ENCODE measurements around the gene CYP2A6.
"Not testable (repeated sequence)": the region's sequence is repeated elsewhere in the genome, so short reads cannot be mapped to it uniquely, and the experiment has no call there.

The CYP2A6 gene

DNA sequence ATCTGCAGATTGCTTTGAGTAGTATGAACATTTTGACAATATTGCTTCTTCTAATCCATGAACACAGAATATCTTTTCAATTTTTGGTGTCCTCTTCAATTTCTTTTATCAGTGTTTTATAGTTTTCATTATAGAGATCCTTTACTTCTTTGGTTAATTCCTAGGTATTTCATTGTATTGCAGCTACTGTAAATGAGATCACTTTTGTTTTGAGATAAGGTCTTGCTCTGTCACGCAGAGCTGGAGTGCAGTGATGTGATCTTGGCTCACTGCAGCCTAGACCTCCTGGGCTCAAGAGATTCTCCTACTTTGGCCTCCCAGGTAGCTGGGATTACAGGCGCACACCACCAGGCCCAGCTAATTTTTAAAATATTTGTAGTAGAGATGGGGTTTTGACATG, 22.0 kb upstream of the CYP2A6 start:
- no peak for DNase-seq (ENCODE audit: low read depth)
- no peak overlapping the region for H3K4me3 ChIP-seq (ENCODE audit: low read depth, low read length)
- TF ChIP-seq, protein P1, sequence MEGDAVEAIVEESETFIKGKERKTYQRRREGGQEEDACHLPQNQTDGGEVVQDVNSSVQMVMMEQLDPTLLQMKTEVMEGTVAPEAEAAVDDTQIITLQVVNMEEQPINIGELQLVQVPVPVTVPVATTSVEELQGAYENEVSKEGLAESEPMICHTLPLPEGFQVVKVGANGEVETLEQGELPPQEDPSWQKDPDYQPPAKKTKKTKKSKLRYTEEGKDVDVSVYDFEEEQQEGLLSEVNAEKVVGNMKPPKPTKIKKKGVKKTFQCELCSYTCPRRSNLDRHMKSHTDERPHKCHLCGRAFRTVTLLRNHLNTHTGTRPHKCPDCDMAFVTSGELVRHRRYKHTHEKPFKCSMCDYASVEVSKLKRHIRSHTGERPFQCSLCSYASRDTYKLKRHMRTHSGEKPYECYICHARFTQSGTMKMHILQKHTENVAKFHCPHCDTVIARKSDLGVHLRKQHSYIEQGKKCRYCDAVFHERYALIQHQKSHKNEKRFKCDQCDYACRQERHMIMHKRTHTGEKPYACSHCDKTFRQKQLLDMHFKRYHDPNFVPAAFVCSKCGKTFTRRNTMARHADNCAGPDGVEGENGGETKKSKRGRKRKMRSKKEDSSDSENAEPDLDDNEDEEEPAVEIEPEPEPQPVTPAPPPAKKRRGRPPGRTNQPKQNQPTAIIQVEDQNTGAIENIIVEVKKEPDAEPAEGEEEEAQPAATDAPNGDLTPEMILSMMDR (IDR thresholded peaks at IDR 0.05; ENCODE audit: low read depth, low read length, missing control alignments) = no peak

DNA sequence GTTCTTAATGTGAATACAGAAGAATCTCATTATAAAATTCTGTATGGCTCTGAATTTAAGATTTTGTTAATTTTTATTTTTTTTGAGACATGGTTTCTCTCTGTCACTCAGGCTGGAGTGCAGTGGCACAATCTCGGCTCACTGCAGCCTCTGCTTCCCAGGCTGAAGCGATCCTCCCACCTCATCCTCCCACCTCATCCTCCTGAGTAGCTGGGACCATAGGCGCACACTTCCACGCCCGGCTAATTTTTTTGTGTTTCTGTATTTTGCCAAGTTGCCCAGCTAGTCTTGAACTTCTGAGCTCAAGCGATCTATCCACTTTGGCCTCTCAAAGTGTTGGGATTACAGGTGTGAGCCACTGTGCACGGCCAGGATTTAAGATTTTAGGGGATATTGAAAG, 17.5 kb upstream of the CYP2A6 start:
- no peak for DNase-seq (ENCODE audit: low read depth)
- TF ChIP-seq, protein P1 (IDR thresholded peaks at IDR 0.05; ENCODE audit: low read depth, low read length, missing control alignments) = no peak
- H3K4me3 ChIP-seq (ENCODE audit: low read depth, low read length) = no peak overlapping the region

DNA sequence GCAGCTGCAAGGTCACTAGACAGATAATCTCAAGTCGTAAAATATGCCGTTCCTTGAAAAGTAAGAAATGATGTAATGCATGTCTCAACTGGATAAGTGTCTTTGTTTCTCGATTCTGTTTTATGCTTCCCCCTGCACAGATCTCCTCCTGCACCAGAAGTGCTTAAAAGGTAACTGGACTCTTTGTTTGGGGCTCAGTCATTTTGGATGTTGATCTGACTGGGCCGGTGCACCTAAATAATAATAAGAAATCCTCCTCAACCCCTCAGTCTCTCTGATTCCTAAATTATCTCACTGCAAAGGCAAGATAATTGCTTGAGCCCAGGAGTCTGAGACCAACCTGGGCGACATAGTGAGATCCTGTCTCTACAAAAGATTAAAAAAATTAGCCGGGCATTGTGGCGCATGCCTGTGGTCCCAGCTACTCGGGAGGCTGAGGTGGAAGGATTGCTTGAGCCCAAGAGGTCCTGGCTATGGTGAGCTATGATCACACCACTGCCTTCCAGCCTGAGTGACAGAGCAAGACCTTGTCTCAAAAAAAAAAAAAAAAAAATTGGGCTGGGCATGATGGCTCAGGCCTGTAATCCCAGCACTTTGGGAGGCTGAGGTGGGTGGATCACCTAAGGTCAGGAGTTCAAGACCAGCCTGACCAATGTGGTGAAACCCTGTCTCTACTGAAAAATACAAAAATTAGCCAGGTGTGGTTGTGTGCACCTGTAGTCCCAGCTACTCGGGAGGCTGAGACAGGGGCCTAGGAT, 14.7 kb upstream of the CYP2A6 start:
- not testable (repeated sequence) for H3K4me3 ChIP-seq (ENCODE audit: low read depth, low read length); DNase-seq (ENCODE audit: low read depth)

DNA sequence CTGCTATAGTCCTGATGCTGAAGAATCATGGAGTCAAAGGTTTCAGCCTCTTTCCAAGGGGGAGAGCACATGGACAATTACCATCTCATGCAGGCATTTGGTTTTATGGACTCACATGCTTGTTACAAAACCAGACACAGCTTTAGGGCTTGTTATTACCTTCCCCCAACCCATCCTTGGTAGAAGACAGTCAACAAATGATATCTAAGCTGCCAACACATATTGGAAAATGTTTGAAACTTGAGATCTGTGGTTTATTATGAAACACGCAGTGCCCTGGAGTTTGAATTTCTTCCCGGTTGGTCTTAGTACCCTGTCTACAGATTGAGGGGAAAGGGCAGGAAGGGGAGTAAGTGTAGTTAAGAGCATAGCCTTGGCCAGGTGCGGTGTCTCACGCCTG, 12.5 kb upstream of the CYP2A6 start:
- no peak overlapping the region for H3K4me3 ChIP-seq (ENCODE audit: low read depth, low read length)
- DNase-seq (ENCODE audit: low read depth) = no peak
- TF ChIP-seq, protein P1 (IDR thresholded peaks at IDR 0.05; ENCODE audit: low read depth, low read length, missing control alignments) = no peak

DNA sequence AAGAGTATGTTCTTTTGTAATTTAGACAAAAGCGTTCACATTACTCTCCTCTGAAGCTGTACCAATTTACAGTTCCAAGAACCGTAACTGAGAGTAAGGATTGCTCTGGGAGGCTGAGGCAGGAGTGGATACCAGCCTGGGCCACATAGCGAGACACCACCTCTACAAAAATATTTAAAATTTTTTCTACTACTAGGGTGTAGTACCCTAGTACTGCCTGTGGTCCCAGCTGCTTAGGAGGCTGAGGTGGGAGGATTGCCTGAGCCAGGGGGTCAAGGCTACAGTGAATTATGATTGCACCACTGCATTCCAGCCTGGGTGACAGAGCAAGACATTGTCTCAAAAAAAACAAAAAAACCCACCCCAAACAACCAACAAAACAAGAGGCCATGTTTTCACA, 12.1 kb upstream of the CYP2A6 start:
- DNase-seq (ENCODE audit: low read depth) = no peak
- H3K4me3 ChIP-seq (ENCODE audit: low read depth, low read length) = no peak overlapping the region
- TF ChIP-seq, protein P1 (IDR thresholded peaks at IDR 0.05; ENCODE audit: low read depth, low read length, missing control alignments) = no peak

DNA sequence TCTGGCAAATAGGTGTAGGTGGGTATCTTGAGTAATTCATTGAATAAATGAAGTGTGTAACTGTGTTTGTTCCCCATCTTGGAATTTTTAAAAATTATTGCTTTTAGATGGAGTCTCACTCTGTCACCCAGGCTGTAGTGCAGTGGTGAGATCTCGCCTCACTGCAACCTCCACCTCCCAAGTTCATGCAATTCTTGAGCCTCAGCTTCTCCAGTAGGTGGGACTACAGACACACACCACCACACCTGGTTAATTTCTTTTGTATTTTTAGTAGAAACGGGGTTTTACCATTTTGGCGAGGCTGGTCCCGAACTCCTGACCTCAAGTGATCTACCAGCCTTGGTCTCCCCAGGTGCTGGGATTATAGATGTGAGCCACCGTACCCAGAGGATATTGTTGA, 7.9 kb upstream of the CYP2A6 start:
- TF ChIP-seq, protein P1 (IDR thresholded peaks at IDR 0.05; ENCODE audit: low read depth, low read length, missing control alignments) = no peak
- no peak for DNase-seq (ENCODE audit: low read depth)

DNA sequence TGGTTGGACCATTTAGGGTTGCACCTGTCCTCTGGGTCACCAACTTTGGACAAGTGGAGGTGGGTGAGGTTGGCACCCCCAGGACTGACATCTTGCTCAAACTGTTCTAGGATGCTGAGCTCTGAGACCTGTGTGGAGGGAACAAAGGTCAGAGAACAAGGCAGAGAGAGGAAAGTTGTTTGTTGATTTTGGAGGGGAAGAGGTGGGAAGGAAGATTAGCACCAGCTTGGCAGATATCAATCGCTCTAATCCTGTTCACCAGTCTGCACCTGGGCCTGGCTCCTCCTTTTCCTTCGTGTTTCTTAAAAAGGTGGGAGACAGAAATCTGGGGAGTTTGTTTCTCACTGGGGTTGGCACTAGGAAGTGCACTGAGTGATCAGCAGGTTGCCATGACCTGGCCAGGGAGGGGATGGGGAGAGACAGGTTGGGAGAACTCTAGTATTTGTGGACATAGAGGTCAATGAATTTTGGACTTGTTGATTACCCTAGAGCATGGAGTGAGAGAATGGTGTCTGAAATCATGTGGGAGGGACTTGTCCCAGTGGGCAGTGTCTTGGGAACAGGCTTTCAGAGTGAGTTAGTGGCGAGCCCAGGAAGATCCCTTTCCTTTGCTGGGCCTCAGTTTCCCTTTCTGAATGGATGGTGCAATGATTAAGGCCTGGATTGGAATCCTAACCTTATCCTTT, 2.4 kb upstream of the CYP2A6 start:
- H3K4me3 ChIP-seq (ENCODE audit: low read depth, low read length); DNase-seq (ENCODE audit: low read depth): not testable (repeated sequence)

More for the DNA sequence above, 7.9 kb upstream of the CYP2A6 start:
- no peak overlapping the region for H3K4me3 ChIP-seq (ENCODE audit: low read depth, low read length)

DNA sequence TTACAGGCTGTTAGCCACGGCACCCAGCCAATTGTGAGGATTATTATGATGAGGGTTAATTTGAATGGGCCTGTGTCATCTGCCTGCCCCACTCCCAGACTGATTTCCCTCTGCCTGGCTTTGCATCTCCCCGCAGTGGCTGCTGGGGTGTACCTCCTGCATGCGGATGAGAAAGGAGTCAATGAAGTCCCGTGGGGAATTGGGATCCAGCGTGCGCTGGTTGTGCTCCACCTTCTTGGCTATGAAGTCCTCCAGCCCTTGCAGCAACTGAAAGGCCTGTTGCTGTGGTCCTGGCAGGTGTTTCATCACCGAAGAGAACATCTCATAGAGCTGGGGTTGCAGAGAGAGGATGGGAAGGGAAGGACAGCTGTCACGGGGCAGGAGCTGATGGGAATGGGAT, 3.5 kb downstream of the CYP2A6 start:
- not testable (repeated sequence) for DNase-seq (ENCODE audit: low read depth); H3K4me3 ChIP-seq (ENCODE audit: low read depth, low read length)

DNA sequence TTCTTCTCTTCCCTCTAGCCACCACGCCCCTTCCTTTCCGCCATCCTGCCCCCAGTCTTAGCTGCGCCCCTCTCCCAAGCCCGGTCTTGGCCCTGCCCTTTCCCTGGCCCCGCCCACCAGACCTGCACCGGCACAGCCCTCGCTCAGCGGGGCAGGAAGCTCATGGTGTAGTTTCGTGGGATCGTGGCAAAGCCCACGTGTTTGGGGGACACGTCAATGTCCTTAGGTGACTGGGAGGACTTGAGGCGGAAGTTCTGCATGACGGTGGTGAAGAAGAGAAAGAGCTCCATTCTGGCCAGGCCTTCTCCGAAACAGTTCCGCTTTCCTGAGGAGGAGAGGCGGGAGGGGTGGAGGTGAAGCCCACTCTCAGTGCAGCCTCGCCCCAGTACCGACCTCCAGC, 6.6 kb downstream of the CYP2A6 start:
- DNase-seq (ENCODE audit: low read depth) = not testable (repeated sequence)
- H3K4me3 ChIP-seq (ENCODE audit: low read depth, low read length) = peak overlapping the region; percentile 19; the same call in 1 of the 2 replicates

DNA sequence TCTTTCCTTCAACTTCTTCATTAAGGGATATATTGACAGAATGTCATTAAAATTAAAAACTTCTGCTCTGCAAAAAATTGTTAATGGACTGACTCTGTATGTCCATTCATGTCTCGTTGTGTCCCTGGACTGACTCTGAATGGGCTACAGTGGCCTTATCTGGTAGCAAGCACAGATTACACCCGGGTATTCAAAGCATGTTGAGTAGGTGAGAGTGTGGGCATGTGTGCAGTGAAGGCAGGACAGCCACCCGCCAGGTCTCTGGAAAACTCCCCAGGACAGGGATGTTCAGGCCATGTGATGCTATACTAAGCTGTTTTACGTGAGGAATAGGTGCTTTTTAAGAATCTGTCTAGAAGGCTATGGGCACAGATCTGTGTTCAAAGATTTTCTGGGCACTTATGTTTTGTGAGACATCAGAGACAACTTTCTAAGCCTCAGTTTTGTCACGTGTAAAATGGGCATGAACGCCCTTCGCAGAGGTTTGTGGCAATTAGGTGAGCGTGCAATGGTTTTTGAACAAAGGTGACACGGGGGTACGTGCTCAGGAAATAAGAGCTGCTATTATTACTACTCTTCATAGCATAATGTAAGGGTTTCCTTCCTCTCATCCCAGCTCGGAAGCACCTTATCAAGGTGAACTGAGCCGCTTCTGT, 7.1 kb downstream of the CYP2A6 start:
- DNase-seq (ENCODE audit: low read depth); H3K4me3 ChIP-seq (ENCODE audit: low read depth, low read length): not testable (repeated sequence)

DNA sequence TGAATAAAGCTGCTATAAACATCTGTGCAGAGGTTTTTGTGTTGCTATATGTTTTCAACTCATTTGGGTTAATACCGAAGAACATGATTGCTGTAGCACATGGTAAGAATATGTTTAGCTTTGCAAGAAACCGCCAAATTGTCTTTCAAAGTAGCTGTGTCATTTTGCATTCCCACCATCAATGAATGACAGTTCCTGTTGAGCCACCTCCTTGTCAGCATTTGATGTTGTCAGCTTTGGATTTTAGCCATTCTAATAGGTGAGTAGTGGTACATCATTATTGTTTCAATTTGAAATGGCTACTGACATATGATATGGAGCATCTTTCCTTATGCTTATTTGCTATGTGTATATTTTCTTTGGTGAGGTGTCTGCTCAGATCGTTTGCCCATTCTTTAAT, 8.2 kb downstream of the CYP2A6 start:
- DNase-seq (ENCODE audit: low read depth); H3K4me3 ChIP-seq (ENCODE audit: low read depth, low read length): not testable (repeated sequence)

DNA sequence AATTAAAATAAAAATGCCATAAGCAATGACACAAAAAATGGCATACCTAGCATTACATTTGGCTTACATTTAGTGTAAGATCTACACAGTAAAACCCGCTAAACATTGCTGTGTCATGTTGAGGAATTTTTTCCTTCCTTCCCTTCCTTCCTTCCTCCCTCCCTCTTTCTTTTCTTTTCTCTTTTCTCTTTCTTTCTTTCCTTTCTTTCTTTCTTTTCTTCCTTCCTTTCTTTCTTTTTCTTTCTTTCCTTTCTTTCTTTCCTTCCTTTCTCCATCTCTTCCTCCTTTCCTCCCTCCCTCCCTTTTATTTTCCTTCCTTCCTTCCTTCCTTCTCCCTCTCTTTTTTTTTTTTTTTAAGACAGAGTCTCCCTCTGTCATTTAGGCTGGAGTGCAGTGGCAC, 11.8 kb downstream of the CYP2A6 start:
- H3K4me3 ChIP-seq (ENCODE audit: low read depth, low read length); DNase-seq (ENCODE audit: low read depth): not testable (repeated sequence)

Measured in GM12864 (cell line).